Calu3 (cell line): ENCODE measurements around the gene HK2. TPM values are rescaled to one million over a fixed set of nuclear protein-coding genes. Genes with fewer than 3 reads are reported as not detected.

Experiments used
- BruUV-seq: library from RNA; stranded (reverse); fragments of 400-500 nt; replicated peaks from 2 replicates; lab custom pipeline; 2021; lab: Mats Ljungman, UMichigan
- CTCF ChIA-PET: fragments of 300-600 bp; sonication (Branson Sonifier 250); formaldehyde crosslinking; loops from one replicate; lab custom pipeline; 2022; ENCODE audit warnings: antibody characterized with exemption; lab: Charles Lee
- DNase-seq: peaks from one replicate; pipeline ENCODE4 v3.0.0; 2022
- H3K27ac Mint-ChIP-seq: one replicate; pipeline ENCODE4 v1.8.0; 2022; ENCODE audit warnings: mixed read lengths; ENCODE audit not compliant: unreplicated experiment
- H3K27me3 Mint-ChIP-seq: one replicate; pipeline ENCODE4 v1.8.0; 2022; ENCODE audit warnings: mixed read lengths; ENCODE audit not compliant: unreplicated experiment
- H3K36me3 Mint-ChIP-seq: one replicate; pipeline ENCODE4 v1.8.0; 2022; ENCODE audit warnings: mild to moderate bottlenecking, moderate library complexity, mixed read lengths; ENCODE audit not compliant: insufficient read depth, unreplicated experiment
- H3K4me1 Mint-ChIP-seq: one replicate; pipeline ENCODE4 v1.8.0; 2022; ENCODE audit warnings: mild to moderate bottlenecking, low read depth, mixed read lengths; ENCODE audit not compliant: unreplicated experiment
- H3K4me3 Mint-ChIP-seq: one replicate; pipeline ENCODE4 v1.8.0; 2022; ENCODE audit warnings: mild to moderate bottlenecking, low read depth, moderate library complexity, mixed read lengths; ENCODE audit not compliant: unreplicated experiment
- H3K9me3 Mint-ChIP-seq: one replicate; pipeline ENCODE4 v1.8.0; 2022; ENCODE audit warnings: low read depth, mixed read lengths; ENCODE audit not compliant: unreplicated experiment
- intact Hi-C: fragments of 100-400 bp; cut with micrococcal nuclease; formaldehyde crosslinking; loops from one replicate; pipeline ENCODE4 v1.10.0; 2022; ENCODE audit not compliant: unreplicated experiment
- total RNA-seq: library from RNA; stranded (reverse); gene quantifications from 2 replicates; pipeline ENCODE4 v1.2.3, GENCODE V29; 2022
- TF ChIP-seq, protein P1 (sequence below): fragments of 200-600 bp; IDR thresholded peaks from one replicate; pipeline ENCODE4 v1.8.0; 2022; ENCODE audit warnings: antibody characterized with exemption; ENCODE audit not compliant: unreplicated experiment

The HK2 gene
- total RNA-seq, 1 experiment from 2014 or later = 56.5 TPM

DNA sequence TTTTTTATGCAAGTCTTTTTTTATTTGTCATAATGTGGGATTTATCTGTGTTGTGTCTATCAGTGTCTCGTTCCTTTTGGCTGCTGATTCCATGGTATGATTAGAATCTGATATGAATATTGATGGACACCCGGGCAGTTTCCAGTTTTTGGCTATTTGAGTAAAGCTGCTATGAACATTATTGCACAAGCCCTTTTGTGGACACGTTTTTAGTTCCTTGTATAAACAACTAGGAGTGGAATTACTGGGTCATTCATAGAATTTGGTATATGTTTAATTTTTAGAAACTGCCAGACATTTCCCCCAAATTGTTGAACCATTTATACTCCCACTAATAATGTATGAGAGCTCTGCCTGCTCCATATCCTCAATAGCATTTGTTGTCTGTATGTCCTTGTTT is 26.6 kb downstream of the HK2 start:
- CTCF ChIA-PET = interaction anchor here (0.6 kb wide), 1 partner anchor 22 kb away, joined by 4 read pairs; no protein-coding TSS in a partner anchor
- TF ChIP-seq, protein P1, sequence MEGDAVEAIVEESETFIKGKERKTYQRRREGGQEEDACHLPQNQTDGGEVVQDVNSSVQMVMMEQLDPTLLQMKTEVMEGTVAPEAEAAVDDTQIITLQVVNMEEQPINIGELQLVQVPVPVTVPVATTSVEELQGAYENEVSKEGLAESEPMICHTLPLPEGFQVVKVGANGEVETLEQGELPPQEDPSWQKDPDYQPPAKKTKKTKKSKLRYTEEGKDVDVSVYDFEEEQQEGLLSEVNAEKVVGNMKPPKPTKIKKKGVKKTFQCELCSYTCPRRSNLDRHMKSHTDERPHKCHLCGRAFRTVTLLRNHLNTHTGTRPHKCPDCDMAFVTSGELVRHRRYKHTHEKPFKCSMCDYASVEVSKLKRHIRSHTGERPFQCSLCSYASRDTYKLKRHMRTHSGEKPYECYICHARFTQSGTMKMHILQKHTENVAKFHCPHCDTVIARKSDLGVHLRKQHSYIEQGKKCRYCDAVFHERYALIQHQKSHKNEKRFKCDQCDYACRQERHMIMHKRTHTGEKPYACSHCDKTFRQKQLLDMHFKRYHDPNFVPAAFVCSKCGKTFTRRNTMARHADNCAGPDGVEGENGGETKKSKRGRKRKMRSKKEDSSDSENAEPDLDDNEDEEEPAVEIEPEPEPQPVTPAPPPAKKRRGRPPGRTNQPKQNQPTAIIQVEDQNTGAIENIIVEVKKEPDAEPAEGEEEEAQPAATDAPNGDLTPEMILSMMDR = no peak
- BruUV-seq = no TSS peak
- H3K4me1 Mint-ChIP-seq = peaks cover 44% of the 10 kb centered on the region
- H3K4me3 Mint-ChIP-seq = no peak overlapping the region
- H3K27me3 Mint-ChIP-seq = no peaks in the 10 kb centered on the region
- DNase-seq = no peak
- H3K27ac Mint-ChIP-seq = no peak overlapping the region
- H3K36me3 Mint-ChIP-seq = peaks cover 21% of the 10 kb centered on the region
- intact Hi-C loops = no loop called here
- no peaks in the 10 kb centered on the region for H3K9me3 Mint-ChIP-seq

DNA sequence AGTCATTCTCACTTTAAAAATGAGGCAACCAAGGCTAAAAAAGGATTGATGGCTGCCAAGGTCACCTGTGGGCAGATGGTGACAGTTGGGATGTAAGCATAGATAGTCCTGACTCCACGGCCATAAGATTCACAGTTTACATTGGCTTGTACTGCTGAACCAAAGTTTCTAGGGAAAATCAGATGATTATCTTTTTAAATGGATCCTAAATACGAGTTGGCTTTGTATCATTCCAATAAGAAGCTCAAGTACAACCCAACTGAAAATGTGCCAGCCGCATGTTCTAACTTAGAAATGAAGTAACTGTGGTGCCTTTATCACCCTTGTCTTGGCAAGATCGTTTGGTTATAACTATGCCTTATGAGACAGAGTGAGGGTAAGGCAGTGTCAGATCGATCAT is 27.6 kb downstream of the HK2 start:
- Mint-ChIP-seq H3K36me3 (peaks cover 12% of the 10 kb centered on the region), H3K27me3 (no peaks in the 10 kb centered on the region), H3K4me3 (no peak overlapping the region), H3K4me1 (peaks cover 44% of the 10 kb centered on the region), H3K27ac (no peak overlapping the region), H3K9me3 (no peaks in the 10 kb centered on the region)
- CTCF ChIA-PET = no interaction called here
- intact Hi-C loops = no loop called here
- BruUV-seq = no TSS peak
- DNase-seq = no peak
- TF ChIP-seq, protein P1 = no peak

DNA sequence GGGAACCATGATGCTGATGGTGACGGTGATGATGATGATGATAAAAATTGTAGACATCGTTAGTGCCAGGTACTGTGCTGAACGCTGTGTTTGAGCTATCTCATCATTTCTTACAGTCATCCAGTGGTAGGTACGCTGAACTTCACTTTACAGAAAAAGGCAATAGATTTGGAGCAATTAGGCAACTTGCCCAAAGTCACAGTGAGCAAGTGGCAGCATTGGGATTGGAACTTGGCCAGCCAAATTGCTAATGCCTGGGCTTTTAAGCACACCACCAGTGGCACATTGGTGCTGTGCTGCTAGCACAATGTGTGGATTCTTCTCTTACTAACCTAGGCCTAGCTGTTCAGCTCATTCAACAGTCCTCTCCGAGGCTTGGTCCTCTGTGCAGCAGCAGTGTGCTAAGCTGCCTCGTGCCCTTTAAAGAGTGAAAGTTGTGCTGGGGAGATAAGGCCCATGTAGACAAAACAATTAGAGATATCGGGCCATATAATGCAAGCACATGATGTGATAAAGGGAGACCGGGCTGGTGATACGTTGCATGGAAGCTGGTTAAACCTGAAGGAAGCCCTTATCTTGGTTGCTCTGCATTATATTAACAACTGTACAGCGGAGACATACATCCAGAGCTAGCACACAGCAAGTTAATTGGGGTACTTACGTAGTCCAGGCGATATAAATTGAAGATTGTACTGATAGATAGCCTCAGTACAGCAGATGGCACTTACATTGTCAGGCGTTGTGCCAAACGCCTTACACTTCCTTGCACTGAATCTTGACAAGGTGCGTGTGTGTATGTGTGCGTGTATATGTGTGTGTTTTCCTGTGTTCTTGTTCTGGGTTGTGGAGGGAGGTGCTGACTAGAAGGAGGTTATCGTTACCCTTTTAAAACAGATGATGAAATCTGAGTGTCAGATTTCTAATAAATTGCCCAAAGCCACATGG is 28.4 kb downstream of the HK2 start:
- H3K27me3 Mint-ChIP-seq = no peaks in the 10 kb centered on the region
- intact Hi-C loops = no loop called here
- no TSS peak for BruUV-seq
- H3K9me3 Mint-ChIP-seq = no peaks in the 10 kb centered on the region
- H3K27ac Mint-ChIP-seq = no peak overlapping the region
- H3K4me1 Mint-ChIP-seq = peaks cover 45% of the 10 kb centered on the region
- TF ChIP-seq, protein P1 = no peak
- no peak for DNase-seq
- CTCF ChIA-PET = no interaction called here
- peaks cover 5% of the 10 kb centered on the region for H3K36me3 Mint-ChIP-seq
- H3K4me3 Mint-ChIP-seq = no peak overlapping the region

DNA sequence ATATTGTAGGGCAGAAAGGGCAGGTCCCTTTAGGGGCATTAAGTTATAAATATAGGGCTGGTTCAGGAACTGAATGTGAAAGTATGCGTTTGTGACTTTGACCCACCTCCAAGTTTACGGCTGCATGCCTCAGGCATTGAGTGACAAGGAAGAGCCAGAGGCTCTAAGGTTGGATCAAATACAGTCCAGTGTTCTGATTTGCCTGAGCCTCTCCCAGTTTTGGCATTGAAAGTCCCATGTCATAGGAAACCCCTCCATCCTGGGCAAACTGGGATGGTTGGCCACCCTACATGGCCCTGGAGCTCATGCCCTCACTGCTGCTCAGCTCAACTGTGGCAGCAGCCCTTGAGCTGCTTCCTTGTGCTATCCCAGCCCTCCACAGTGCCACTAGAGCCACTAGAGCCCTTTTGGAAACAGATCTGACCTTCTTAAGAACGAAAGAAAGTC is 29.9 kb downstream of the HK2 start:
- DNase-seq = no peak
- no peak overlapping the region for H3K27ac Mint-ChIP-seq
- CTCF ChIA-PET = no interaction called here

More for the DNA sequence above, 29.9 kb downstream of the HK2 start:
- no TSS peak for BruUV-seq
- Mint-ChIP-seq H3K9me3 (no peaks in the 10 kb centered on the region), H3K36me3 (peaks cover 14% of the 10 kb centered on the region), H3K4me3 (no peak overlapping the region), H3K27me3 (no peaks in the 10 kb centered on the region), H3K4me1 (peaks cover 61% of the 10 kb centered on the region)
- intact Hi-C loops = loop anchor here (2.0 kb wide), 2 partner anchors 19 to 27 kb away; no protein-coding TSS in a partner anchor
- TF ChIP-seq, protein P1 = no peak
